Epithelial cell of prostate (primary cell): ENCODE measurements around the gene IQGAP2.
"Not testable (repeated sequence)": the region's sequence is repeated elsewhere in the genome, so short reads cannot be mapped to it uniquely, and the experiment has no call there.

Source experiments
- DNase-seq: peaks from one replicate; pipeline ENCODE4 v3.0.0-alpha.2; 2011; ENCODE audit warnings: low read depth, low spot score
- H3K27ac ChIP-seq: fragments of 450-650 bp; 2 replicates; pipeline ENCODE4 v1.5.1; 2017; ENCODE audit warnings: mild to moderate bottlenecking

The IQGAP2 gene

DNA sequence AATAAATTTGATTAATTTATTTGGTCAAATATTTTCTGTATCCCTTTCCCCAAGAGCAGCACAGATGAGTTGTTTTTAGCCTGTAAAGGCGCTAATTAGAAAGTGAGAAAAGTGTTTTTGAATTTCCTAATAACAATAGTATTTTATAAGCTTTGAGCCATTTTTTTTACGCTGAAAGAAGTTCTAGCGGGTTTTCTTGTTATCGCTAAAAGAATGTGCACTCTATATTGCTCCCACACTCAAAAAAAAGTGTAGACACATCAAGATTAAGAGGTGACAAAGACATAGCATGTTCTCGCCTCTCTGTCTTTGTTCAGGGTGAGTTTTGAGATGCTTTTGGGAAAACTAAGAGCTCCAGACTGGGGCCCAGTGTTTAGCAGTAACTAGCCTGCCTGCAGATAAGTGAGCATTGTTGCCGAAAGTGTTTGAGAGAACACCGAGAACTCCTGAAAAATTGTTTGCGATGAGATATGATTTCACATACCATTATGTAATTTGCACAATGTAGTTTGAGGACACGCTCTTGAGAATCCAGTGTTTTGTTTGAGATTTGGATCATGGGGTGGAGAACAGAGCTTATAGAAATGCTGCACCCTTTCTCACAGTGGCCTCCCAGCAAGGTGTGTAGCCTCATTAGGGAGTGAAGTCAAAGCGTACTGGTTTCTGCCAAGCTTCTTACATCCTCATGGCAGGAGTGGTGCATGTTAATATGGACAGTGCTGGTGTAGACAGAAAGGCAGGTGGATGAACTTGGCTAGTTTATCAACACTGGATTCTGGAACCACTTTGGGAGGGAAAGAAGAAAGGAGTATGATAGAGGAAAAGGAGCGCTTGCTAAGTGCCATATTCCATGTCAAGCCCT, 314.4 kb downstream of the IQGAP2 start:
- DNase-seq = no peak
- H3K27ac ChIP-seq = no peak overlapping the region

DNA sequence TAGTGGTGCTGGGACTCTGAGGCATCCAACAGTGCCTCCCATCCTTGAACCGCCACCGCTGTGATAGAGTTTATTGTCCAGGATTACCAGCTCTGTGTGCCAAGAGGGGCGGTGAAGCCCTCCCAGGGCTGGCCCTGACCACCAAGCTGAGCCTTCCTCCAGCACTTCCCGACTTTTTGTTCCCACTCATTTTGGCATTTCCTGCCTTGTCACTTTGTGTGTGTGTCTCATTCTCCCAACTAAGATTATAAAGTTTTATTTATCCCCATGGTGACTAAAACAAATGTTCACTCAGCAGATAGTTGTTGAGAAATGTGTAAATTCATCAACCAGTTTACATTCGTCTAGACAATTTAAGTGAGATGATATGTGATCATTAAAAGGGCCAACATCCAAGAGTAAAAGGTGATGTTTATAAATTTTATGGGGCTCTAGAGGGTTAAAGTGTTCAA, 315.3 kb downstream of the IQGAP2 start:
- no peak overlapping the region for H3K27ac ChIP-seq
- no peak for DNase-seq

- no peak overlapping the region for H3K27ac ChIP-seq
These were observed 315.8 kb downstream of the IQGAP2 start for GRCh38 chr5:76718880-76719279.

GRCh38 chr5:76720988-76721569, 318.0 kb downstream of the IQGAP2 start:
- no peak for DNase-seq
- no peak overlapping the region for H3K27ac ChIP-seq

More at GRCh38 chr5:76718880-76719279, 315.8 kb downstream of the IQGAP2 start:
- DNase-seq = no peak

- DNase-seq = no peak
- no peak overlapping the region for H3K27ac ChIP-seq
These were observed 320.2 kb downstream of the IQGAP2 start for GRCh38 chr5:76723266-76723665.

GRCh38 chr5:76723906-76724305, 320.8 kb downstream of the IQGAP2 start:
- no peak overlapping the region for H3K27ac ChIP-seq
- no peak for DNase-seq

GRCh38 chr5:76724871-76725270, 321.8 kb downstream of the IQGAP2 start:
- DNase-seq = no peak
- H3K27ac ChIP-seq = no peak overlapping the region

DNA sequence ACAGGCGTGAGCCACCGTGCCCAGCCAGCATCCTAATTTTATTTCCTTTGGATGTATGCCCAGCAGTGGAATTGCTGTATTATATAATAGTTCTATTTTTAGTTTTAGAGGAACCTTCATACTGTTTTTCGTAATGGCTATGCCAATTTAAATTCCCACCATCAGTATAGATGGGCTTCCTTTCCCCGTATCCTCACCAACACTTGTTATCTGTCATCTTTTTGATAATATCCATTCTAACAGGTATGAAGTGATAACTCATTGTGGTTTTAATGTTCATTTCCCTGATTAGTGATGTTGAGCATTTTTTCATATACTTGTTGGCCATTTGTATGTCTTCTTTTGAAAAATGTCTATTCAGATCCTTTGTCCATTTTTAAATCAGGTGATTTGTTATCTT, 325.9 kb downstream of the IQGAP2 start:
- DNase-seq = no peak
- no peak overlapping the region for H3K27ac ChIP-seq

DNA sequence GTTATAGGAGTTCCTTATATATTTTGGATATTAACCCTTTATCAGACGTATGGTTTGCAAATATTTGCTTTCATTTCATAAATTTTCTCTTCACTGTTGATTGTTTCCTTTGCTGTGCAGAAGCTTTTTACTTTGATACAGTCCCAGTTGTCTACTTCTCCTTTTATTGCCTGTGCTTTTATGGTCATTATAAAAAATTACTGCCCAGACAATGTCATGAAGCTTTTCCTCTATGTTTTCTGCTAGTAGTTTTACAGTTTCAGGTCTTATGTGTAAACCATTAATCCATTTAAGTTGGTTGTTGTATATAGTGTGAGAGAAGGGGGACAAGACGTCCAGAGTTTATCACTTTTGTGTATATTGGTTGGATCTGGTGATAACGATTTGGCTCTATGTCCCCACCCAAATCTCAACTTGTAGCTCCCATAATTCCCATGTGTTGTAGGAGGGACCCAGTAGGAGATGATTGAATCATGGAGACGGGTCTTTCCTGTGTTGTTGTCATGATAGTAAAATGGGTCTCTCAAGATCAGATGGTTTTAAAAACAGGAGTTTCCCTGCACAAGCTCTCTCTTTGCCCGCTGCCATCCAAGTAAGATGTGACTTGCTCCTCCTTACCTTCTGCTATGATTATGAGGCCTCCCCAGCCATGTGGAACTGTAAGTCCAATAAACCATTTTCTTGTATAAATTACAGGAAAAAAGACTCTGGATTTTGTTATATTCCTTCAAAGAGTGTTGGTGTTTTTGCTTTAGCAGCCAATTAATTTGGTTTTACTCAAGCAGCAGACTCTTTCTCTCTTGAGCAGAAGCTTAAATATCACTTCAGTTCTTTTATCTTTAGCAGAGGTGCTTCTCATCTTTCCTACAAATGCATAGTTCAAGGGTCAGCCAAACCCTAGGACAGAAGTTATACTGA, 326.5 kb downstream of the IQGAP2 start:
- H3K27ac ChIP-seq = no peak overlapping the region
- no peak for DNase-seq

DNA sequence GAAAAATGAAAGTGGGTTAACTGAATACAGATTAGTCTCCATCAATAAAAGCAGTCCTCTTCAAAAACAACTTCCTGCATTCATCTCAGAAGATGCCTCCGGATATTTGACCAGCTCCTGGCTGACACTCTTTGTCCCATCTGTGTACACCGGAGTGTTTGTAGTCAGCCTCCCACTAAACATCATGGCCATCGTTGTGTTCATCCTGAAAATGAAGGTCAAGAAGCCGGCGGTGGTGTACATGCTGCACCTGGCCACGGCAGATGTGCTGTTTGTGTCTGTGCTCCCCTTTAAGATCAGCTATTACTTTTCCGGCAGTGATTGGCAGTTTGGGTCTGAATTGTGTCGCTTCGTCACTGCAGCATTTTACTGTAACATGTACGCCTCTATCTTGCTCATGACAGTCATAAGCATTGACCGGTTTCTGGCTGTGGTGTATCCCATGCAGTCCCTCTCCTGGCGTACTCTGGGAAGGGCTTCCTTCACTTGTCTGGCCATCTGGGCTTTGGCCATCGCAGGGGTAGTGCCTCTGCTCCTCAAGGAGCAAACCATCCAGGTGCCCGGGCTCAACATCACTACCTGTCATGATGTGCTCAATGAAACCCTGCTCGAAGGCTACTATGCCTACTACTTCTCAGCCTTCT, 329.4 kb downstream of the IQGAP2 start:
- no peak overlapping the region for H3K27ac ChIP-seq
- no peak for DNase-seq

DNA sequence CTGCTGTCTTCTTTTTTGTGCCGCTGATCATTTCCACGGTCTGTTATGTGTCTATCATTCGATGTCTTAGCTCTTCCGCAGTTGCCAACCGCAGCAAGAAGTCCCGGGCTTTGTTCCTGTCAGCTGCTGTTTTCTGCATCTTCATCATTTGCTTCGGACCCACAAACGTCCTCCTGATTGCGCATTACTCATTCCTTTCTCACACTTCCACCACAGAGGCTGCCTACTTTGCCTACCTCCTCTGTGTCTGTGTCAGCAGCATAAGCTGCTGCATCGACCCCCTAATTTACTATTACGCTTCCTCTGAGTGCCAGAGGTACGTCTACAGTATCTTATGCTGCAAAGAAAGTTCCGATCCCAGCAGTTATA, 329.9 kb downstream of the IQGAP2 start:
- DNase-seq = no peak
- no peak overlapping the region for H3K27ac ChIP-seq

DNA sequence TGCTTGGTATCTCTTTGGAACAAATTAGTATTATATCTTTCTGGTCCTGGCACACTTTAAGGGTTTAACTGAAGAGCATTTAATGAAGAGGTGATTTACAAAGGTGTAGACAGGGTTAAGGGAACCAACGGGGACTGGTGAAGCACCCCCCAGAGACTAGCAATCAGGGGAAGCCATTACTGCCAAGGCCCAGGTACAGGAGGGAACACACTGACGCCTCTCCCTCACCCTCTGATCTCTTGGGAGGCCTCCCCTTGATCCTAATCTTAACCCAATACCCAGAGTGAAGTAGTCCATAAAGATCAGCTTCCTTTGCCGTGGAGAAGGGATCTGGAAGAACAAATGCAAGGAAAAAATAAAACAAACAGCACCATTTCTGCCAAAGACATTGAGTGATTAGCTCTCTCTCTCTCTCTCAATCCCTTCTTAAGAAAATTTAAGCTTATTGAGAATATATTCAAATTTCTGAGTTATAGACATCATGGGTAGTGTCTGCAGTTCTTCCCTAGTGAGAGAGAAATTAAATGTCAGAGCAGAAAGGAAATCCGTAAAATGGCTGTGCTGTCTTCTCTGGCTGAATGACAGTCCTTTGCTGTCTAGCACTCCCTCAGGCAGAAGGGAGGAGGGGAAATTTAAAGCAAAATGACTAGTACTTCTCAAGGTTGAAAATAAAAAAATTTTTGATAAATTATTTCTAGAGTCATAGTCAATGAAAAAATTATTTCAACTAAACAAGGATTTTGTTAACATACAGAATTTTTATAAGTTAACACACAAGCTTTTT, 332.9 kb downstream of the IQGAP2 start:
- H3K27ac ChIP-seq = no peak overlapping the region

GRCh38 chr5:76736679-76737556, 333.8 kb downstream of the IQGAP2 start:
- DNase-seq = no peak
- H3K27ac ChIP-seq = no peak overlapping the region

More for the DNA sequence above, 332.9 kb downstream of the IQGAP2 start:
- no peak for DNase-seq

GRCh38 chr5:76737846-76738245, 334.8 kb downstream of the IQGAP2 start:
- no peak overlapping the region for H3K27ac ChIP-seq
- DNase-seq = no peak

DNA sequence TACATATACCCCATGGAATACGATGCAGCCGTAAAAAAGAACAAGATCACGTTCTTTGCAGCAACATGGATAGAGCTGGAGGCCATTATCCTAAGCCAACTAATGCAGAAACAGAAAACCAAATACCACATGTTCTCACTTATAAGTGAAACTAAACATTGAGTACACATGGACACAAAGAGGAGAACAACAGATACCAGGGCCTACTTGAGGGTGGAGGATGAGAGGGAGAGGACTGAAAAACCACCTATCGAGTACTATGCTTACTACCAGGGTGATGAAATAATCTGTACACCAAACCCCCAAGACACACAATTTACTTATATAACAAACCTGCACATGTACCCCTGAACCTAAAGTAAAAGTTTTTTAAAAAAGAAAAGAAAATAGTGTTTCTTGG, 338.4 kb downstream of the IQGAP2 start:
- not testable (repeated sequence) for DNase-seq, H3K27ac ChIP-seq

DNA sequence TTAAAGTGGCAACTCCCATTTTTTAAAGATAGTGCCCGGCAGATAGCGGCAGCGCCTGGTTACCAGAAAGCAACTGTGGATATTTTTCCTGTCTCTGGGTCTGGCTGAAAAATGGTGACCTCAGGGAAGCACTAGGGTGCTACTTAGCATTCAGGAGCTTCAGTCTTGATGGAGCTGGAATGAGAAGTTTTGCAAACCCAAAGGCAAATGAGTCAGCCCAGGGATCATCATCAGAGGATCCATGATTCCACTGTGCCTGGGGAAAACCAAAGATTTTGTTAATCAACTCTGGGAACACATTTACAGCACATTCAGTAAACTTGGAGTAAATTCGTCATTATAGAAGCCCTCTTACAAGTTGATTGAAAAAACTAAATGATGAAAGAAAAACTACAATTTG, 339.5 kb downstream of the IQGAP2 start:
- no peak overlapping the region for H3K27ac ChIP-seq
- DNase-seq = no peak

GRCh38 chr5:76744632-76745031, 341.5 kb downstream of the IQGAP2 start:
- H3K27ac ChIP-seq = no peak overlapping the region
- DNase-seq = no peak

- no peak for DNase-seq
- no peak overlapping the region for H3K27ac ChIP-seq
These were observed 342.6 kb downstream of the IQGAP2 start for GRCh38 chr5:76745670-76746069.

- no peak overlapping the region for H3K27ac ChIP-seq
- DNase-seq = no peak
These were observed 343.6 kb downstream of the IQGAP2 start for GRCh38 chr5:76746677-76747076.
